ENCODE data around the gene QPRT. TPM values are rescaled to one million over a fixed set of nuclear protein-coding genes. Genes with fewer than 3 reads are reported as not detected.
"Not testable (repeated sequence)": the region's sequence is repeated elsewhere in the genome, so short reads cannot be mapped to it uniquely, and the experiment has no call there.

The QPRT gene
- polyA plus RNA-seq, 3 donors, result 3.2 to 18.8 (median 11.4) TPM

GRCh38 chr16:29734786-29735185, 55.8 kb downstream of the QPRT start:
- no peak overlapping the region for H3K27ac ChIP-seq (ENCODE audit: low read depth, low read length)
- 0 to 88% (median 79%) methylated on average over 1 of the region's 1 CpG for WGBS, 3 donors

DNA sequence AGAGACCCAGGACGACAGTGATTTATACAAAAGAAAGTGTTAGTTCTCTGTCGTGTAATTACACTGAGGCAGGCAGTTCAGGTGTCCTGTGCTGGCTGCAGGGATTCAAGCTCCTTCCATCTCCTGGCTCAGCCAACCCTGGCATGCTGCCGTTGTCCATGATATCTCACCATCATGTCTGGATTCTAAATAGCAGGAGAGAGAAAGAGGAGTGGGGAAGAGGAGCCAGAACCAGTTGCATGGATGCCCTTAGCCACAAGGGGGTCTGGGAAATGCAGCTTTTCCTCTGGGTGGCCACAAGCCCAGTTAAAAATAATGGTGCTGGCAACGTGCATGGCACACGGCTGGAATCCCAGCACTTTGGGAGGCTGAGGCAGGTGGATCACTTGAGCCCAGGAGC, 57.1 kb downstream of the QPRT start:
- 45 to 61% (median 57%) methylated on average over 5 of the region's 5 CpGs for WGBS, 3 donors
- no peak overlapping the region for H3K27ac ChIP-seq (ENCODE audit: low read depth, low read length)

DNA sequence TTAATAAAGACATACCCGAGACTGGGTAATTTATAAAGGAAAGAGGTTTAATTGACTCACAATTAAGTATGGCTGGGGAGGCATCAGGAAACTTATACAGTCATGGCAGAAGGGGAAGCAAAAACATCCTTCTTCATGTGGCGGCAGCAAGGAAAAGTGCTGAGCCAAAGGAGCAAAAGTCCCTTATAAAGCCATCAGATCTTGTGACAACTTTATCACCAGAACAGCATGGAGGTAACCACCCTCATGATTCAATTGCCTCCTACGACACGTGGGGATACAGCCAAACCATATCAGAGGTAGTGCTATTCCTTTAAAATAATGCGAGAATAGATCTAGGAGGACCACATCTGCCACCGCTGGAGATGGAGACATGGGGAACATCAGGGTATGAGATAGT, 57.8 kb downstream of the QPRT start:
- 65 to 80% (median 73%) methylated on average over 6 of the region's 6 CpGs for whole genome bisulfite sequencing, 3 donors
- H3K27ac ChIP-seq (ENCODE audit: low read depth, low read length), result no peak overlapping the region

- H3K27ac ChIP-seq (ENCODE audit: low read depth, low read length), result no peak overlapping the region
- 39 to 76% (median 73%) methylated on average over 5 of the region's 5 CpGs for WGBS, 3 donors
These were observed 58.7 kb downstream of the QPRT start for GRCh38 chr16:29737713-29738112.

- WGBS, 3 donors, result 49 to 80% (median 50%) methylated on average over 2 of the region's 2 CpGs
- H3K27ac ChIP-seq (ENCODE audit: low read depth, low read length), result no peak overlapping the region
These were observed 59.5 kb downstream of the QPRT start for GRCh38 chr16:29738514-29738913.

GRCh38 chr16:29739927-29740629, 61.1 kb downstream of the QPRT start:
- H3K27ac ChIP-seq (ENCODE audit: low read depth, low read length), result not testable (repeated sequence)
- WGBS, 3 donors, result 63 to 84% (median 76%) methylated on average over 6 of the region's 6 CpGs

DNA sequence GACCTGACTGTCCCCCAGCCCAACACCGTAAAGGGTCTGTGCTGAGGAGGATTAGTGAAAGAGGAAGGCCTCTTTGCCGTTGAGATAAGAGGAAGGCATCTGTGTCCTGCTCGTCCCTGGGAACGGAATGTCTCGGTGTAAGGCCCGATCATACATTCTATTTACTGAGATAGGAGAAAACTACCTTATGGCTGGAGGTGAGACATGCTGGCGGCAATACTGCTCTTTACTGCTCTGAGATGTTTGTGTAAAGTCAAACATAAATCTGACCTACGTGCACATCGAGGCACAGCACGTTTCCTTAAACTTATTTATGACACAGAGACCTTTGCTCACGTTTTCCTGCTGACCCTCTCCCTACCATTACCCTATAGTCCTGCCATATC, 61.6 kb downstream of the QPRT start:
- 44 to 62% (median 47%) methylated on average over 11 of the region's 11 CpGs for WGBS, 3 donors
- not testable (repeated sequence) for H3K27ac ChIP-seq (ENCODE audit: low read depth, low read length)

DNA sequence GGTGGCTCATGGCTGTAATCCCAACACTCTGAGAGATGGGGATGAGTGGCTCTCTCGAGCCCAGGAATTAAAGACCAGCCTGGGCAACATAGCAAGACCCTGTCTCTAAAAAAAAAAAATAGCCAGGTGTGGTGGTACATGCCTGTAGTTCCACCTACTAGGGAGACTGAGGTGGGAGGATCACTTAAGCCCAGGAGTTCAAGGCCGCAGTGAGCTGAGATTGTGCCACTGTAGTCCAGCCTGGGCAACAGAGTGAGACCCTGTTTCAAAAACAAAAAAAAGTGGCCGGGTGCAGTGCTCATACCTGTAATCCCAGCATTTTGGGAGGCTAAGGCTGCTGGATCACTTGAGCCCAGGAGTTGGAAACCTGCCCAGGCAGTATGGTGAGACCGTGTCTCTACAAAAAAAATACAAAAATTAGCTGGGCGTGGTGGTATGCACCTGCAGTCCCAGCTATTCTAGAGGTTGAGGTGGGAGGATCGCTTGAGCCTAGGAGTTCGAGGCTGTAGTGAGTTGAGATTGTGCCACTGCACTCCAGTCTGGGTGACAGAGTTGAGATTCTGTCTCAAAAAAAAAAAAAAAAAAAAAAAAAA, 63.8 kb downstream of the QPRT start:
- WGBS, 3 donors, result 80 to 85% (median 83%) methylated on average over 7 of the region's 7 CpGs

DNA sequence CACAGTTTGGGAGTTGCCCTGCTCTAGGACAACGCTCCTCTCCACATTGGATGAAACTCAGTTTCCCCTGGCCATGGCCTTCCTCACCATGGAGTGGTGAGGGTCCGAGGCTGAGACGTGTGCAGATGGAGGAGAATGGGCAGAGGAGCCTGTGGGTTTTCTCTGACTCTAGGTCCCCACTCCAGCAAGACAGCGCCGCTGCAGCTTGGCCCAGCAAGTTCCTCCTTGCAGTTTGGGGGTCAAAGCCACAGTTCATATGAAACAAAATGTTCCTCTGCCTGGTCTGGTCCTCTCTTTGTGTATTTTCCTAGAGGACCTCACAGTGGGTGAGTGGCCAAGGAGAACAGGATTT, 64.5 kb downstream of the QPRT start:
- H3K27ac ChIP-seq (ENCODE audit: low read depth, low read length), result no peak overlapping the region
- 59 to 77% (median 69%) methylated on average over 5 of the region's 5 CpGs for WGBS, 3 donors

More for the DNA sequence above, 63.8 kb downstream of the QPRT start:
- H3K27ac ChIP-seq (ENCODE audit: low read depth, low read length), result no peak overlapping the region

- no peak overlapping the region for H3K27ac ChIP-seq (ENCODE audit: low read depth, low read length)
- WGBS, 3 donors, result 80 to 82% (median 81%) methylated on average over 19 to 21 of the region's 21 CpGs
These were observed 65.0 kb downstream of the QPRT start for GRCh38 chr16:29743827-29744531.

DNA sequence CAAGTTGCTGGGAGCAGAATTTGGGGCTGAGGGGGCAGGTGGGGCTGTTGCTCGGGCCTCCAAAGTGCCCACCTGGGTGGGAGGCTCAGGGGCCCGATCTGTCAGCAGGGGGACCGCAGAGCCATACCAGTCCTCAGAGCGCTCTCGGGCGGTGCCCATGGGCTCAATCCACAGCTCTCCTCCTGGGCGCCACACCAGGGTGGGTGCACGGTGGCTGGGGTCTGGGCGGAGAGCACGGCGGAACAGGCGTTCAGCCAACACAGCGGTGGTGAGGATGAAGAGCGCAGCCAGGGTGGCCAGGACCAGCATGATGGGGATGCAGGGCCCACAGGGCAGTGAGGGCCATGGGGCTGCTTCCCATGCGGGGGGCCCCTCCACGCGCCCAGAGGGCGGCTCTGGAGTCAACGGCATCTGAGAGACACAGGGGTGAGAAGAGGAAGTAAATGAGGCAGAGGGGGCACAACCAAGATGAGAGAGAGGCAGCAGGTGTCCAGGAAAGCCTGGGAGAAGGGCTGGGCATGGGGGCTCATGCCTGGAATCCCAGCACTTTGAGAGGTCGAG, 65.6 kb downstream of the QPRT start:
- H3K27ac ChIP-seq (ENCODE audit: low read depth, low read length), result no peak overlapping the region
- WGBS, 3 donors, result 64 to 89% (median 71%) methylated on average over 20 of the region's 20 CpGs

DNA sequence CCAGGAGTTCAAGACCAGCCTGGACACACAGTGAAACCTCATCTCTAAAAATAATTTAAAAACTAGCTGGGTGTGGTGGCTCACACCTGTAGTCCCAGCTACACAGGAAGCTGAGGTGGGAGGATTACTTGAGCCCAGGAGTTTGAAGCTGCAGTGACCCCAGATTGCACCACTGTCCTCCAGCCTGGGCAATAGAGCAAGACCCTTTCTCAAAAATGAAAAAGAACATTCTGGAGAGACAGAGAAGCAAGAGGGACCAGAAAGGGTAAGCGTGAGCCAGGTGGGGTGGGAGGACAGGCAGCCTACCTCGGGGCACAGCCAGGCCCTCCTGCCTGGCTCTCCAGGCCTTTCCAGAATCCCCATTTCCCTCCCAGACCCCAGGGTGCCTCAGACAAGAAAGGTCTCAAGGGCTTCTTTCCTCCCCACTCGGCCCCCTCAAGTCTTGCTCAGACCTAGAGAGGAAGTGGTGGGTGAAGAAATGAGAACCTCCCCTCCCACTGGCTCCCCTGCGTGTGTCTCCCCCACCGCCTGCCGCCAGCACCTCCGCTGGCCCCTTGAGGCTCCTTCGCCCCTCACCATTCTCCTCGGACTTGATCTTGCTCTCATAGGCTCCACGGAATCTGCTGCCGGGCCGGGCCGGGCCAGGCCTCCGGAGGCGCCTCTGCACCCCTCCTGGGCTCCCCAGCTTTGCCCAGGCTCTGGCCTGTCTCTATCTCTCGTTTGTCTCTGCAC, 66.3 kb downstream of the QPRT start:
- no peak overlapping the region for H3K27ac ChIP-seq (ENCODE audit: low read depth, low read length)
- WGBS, 3 donors, result 43 to 82% (median 48%) methylated on average over 16 of the region's 16 CpGs

- no peak within 1 kb of the TSS for H3K27ac ChIP-seq (ENCODE audit: low read depth, low read length)
- WGBS, 3 donors, result 50 to 75% (median 59%) methylated on average over 12 of the region's 12 CpGs
These were observed 66.9 kb downstream of the QPRT start, which contains the start of gene C16orf54 for GRCh38 chr16:29745853-29746345. TSS of gene C16orf54 (minus strand) at chr16:29745990. CDS start at chr16:29744951, 1,039 bp downstream.

DNA sequence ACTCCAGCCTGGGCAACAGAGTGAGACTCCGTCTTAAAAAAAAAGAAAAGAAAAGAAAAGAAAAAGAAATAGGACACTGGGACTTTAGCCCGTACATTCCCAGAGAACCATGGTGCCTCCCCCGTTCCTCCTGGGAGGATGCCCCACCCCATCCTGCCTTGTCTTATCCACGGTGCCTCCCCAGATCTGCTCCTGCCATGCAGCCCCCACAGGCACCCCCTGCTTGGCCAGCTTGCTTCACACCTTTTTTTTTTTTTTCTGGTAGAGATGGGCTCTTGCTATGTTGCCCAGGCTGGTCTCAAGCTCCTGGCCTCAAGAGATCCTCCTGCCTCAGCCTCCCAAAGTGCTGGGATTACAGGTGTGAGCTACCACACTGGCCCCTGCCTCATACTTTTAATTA, 67.5 kb downstream of the QPRT start:
- WGBS, 3 donors, result 30 to 77% (median 32%) methylated on average over 4 of the region's 4 CpGs
- H3K27ac ChIP-seq (ENCODE audit: low read depth, low read length), result not testable (repeated sequence)

Other genes starting within 250 kb of the QPRT start
- gene BOLA2, start 224.8 kb upstream of the QPRT start, polyA plus RNA-seq, result 10 to 100 TPM in 2 of 3 donors, 1 to 10 TPM in 1; 7.9 to 21.0 (median 16.6) TPM
- gene SLX1B, start 224.6 kb upstream of the QPRT start, polyA plus RNA-seq, result 10 to 100 TPM; 16.5 to 36.7 (median 20.0) TPM
- 10 to 100 TPM in 2 of 3 donors, 1 to 10 TPM in 1; 6.9 to 46.0 (median 29.2) TPM for gene SULT1A4, start 219.3 kb upstream of the QPRT start, polyA plus RNA-seq
- 10 to 100 TPM; 13.5 to 46.7 (median 21.6) TPM for gene NPIPB12, start 172.8 kb upstream of the QPRT start, polyA plus RNA-seq
- gene SPN, start 15.9 kb upstream of the QPRT start, polyA plus RNA-seq, result 1 to 10 TPM in 1 of 3 donors, under 1 TPM in 2; 0.34 to 1.4 (median 0.59) TPM
- 1 to 10 TPM in 2 of 3 donors, under 1 TPM in 1; 0.37 to 2.1 (median 1.6) TPM for gene C16orf54, start 66.8 kb downstream of the QPRT start, polyA plus RNA-seq
- gene ZG16, start 99.1 kb downstream of the QPRT start, polyA plus RNA-seq, result under 1 TPM; 0.22 to 0.97 (median 0.23) TPM
- gene KIF22, start 111.6 kb downstream of the QPRT start, polyA plus RNA-seq, result 10 to 100 TPM; 19.7 to 32.1 (median 29.8) TPM
- 100 to 1,000 TPM in 1 of 3 donors, 10 to 100 TPM in 2; 74.2 to 137 (median 83.9) TPM for gene MAZ, start 127.3 kb downstream of the QPRT start, polyA plus RNA-seq
- gene PRRT2, start 133.0 kb downstream of the QPRT start, polyA plus RNA-seq, result 1 to 10 TPM in 1 of 3 donors, under 1 TPM in 2; 0.56 to 3.7 (median 0.95) TPM
- gene PAGR1, start 137.0 kb downstream of the QPRT start, polyA plus RNA-seq, result 10 to 100 TPM; 15.2 to 33.3 (median 18.5) TPM
- 100 to 1,000 TPM in 2 of 3 donors, 10 to 100 TPM in 1; 90.1 to 104 (median 103) TPM for gene MVP, start 141.3 kb downstream of the QPRT start, polyA plus RNA-seq
- 100 to 1,000 TPM in 2 of 3 donors, 10 to 100 TPM in 1; 84.2 to 133 (median 122) TPM for gene CDIPT, start 184.0 kb downstream of the QPRT start, polyA plus RNA-seq
- 10 to 100 TPM in 1 of 3 donors, 1 to 10 TPM in 1, under 1 TPM in 1; 0.11 to 11.5 (median 1.4) TPM for gene SEZ6L2, start 220.4 kb downstream of the QPRT start, polyA plus RNA-seq
- gene ASPHD1, start 221.3 kb downstream of the QPRT start, polyA plus RNA-seq, result 1 to 10 TPM; 3.0 to 7.0 (median 4.5) TPM
- 10 to 100 TPM in 2 of 3 donors, 1 to 10 TPM in 1; 6.5 to 13.0 (median 10.5) TPM for gene KCTD13, start 247.0 kb downstream of the QPRT start, polyA plus RNA-seq